Measurements from ENCODE around the gene BLNK.

GRCh38 chr10:96176985-96177384 is 94.4 kb downstream of the BLNK start:
- TF ChIP-seq CTCF (IDR thresholded peaks at IDR 0.05) (no peak), EZH2phosphoT487 (IDR thresholded peaks at IDR 0.05) (no peak)

Measured in neural progenitor cell (in vitro differentiated cells).